ENCODE data around the gene PAPSS1. TPM values are rescaled to one million over a fixed set of nuclear protein-coding genes. Genes with fewer than 3 reads are reported as not detected.
"Not testable (repeated sequence)": the region's sequence is repeated elsewhere in the genome, so short reads cannot be mapped to it uniquely, and the experiment has no call there.

The PAPSS1 gene
- total and polyA plus RNA-seq, 2 donors (not counting 3 experiments of a cell fraction or from before 2014, with no cell fraction given) = 69.6 to 77.2 TPM

DNA sequence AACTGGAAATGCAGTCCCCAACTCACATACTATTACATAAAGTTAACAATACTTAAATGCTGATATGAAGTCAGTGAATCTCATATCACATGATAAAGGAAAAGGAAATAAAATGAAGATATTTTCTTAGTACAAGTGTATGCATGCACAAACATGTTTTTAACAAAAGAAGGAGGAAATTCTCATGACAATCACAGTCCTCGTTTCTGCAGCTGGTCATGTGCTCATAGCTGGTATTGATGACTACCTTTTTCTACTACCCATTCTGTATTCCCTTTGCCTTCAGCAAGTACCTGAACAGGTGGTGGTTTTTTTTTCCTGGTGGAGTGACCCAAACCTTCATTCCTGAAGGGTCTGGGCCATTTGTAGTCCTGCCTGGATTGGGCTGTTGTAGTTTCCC is 3.3 kb upstream of the PAPSS1 start:
- H2AFZ ChIP-seq (ENCODE audit: low read depth, low read length); H3K27me3 ChIP-seq (ENCODE audit: control insufficient read depth in 2 of 2, insufficient read depth in 2 of 2, low read length in 2 of 2); H3K4me2 ChIP-seq (ENCODE audit: insufficient read depth, low read length); H3K9me3 ChIP-seq (replicated peaks; ENCODE audit: control insufficient read depth, insufficient read depth, low read length); DNase-seq (ENCODE audit: low read depth, low spot score); CTCF ChIA-PET; BruUV-seq (replicated peaks); H3K36me3 ChIP-seq (ENCODE audit: control insufficient read depth in 2 of 2, extremely low read depth in 1 of 2, insufficient read depth in 2 of 2, low read length in 2 of 2); H4K20me1 ChIP-seq (replicated peaks; ENCODE audit: control insufficient read depth, extremely low read depth, insufficient read depth, low read length); H3K4me3 ChIP-seq (replicated peaks in 1 of 3; ENCODE audit: insufficient read depth in 1 of 3, low read depth in 1 of 3, low read length in 3 of 3); intact Hi-C loops (cut with micrococcal nuclease); dilution Hi-C loops (cut with MboI; ENCODE audit: extremely low pct_ligation_motif_present, low sequenced_read_pairs); H3K9ac ChIP-seq (replicated peaks; ENCODE audit: extremely low read depth, insufficient read depth, low read length); H3K9me1 ChIP-seq (replicated peaks; ENCODE audit: control insufficient read depth, extremely low read depth, insufficient read depth, low read length); H3K27ac ChIP-seq (ENCODE audit: insufficient read depth, low read depth, low read length); POLR2A ChIA-PET; FAIRE-seq: not testable (repeated sequence)
- peaks cover 12% of the 10 kb centered on the region for H3K79me2 ChIP-seq (ENCODE audit: control insufficient read depth, insufficient read depth, low read length)
- H3K4me1 ChIP-seq (ENCODE audit: control insufficient read depth, extremely low read depth, insufficient read depth, low read length) = peaks cover 10% of the 10 kb centered on the region

DNA sequence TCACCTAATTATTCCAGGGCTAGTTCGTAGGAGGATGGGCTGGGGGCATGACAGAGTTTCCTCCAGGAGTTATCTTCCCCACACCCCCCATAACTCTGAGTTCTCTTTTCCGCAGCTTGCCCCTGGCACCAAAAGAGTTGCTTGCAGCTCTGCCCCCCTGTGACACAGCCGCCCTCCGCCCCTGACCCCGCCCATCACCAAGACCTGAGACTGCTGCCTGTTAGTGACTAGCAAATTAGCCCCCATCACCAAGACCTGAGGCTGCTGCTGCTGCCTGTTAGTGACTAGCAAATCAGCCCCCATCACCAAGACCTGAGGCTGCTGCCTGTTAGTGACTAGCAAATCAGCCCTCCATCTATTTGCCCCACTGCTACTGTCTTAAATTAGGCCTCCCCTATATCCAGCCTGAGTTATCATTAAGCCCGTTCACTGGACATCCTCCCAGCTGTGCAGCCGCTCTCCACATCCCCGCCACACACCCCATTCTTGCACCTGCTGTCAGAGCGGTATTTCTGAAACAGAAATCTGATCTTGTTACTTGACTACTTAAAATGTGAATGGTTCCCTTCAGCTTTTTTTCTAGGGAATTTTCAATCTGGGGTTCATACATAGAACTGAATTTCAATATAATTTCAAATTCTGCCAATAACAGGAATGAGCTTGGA is 1.5 kb upstream of the PAPSS1 start:
- dilution Hi-C loops (cut with MboI; ENCODE audit: extremely low pct_ligation_motif_present, low sequenced_read_pairs) = no loop called here
- Histone ChIP-seq H3K36me3 (ENCODE audit: control insufficient read depth in 2 of 2, extremely low read depth in 1 of 2, insufficient read depth in 2 of 2, low read length in 2 of 2) (no peaks in the 10 kb centered on the region), H3K27ac (ENCODE audit: insufficient read depth, low read depth, low read length) (no peak overlapping the region), H4K20me1 (replicated peaks; ENCODE audit: control insufficient read depth, extremely low read depth, insufficient read depth, low read length) (no peaks in the 10 kb centered on the region), H3K4me1 (ENCODE audit: control insufficient read depth, extremely low read depth, insufficient read depth, low read length) (peaks cover 10% of the 10 kb centered on the region), H3K9me1 (replicated peaks; ENCODE audit: control insufficient read depth, extremely low read depth, insufficient read depth, low read length) (no peaks in the 10 kb centered on the region), H3K27me3 (ENCODE audit: control insufficient read depth in 2 of 2, insufficient read depth in 2 of 2, low read length in 2 of 2) (no peaks in the 10 kb centered on the region), H3K4me2 (ENCODE audit: insufficient read depth, low read length) (peak overlapping the region; percentile 82), H3K4me3 (replicated peaks in 1 of 3; ENCODE audit: insufficient read depth in 1 of 3, low read depth in 1 of 3, low read length in 3 of 3) (no peak overlapping the region), H3K9me3 (replicated peaks; ENCODE audit: control insufficient read depth, insufficient read depth, low read length) (no peaks in the 10 kb centered on the region), H3K79me2 (ENCODE audit: control insufficient read depth, insufficient read depth, low read length) (peaks cover 24% of the 10 kb centered on the region), H2AFZ (ENCODE audit: low read depth, low read length) (peak overlapping the region; percentile 42), H3K9ac (replicated peaks; ENCODE audit: extremely low read depth, insufficient read depth, low read length) (no peak overlapping the region)
- DNase-seq (ENCODE audit: low read depth, low spot score) (no peak), FAIRE-seq (no peak)
- no TSS peak for BruUV-seq (replicated peaks)
- no peak for TF ChIP-seq MAX (IDR thresholded peaks at IDR 0.05; ENCODE audit: insufficient read depth, insufficient read length)
- TF ChIP-seq POLR2AphosphoS5 (IDR thresholded peaks at IDR 0.05; ENCODE audit: insufficient read depth, low read depth, low read length) = no peak
- TF ChIP-seq JUN (IDR thresholded peaks at IDR 0.05; ENCODE audit: borderline replicate concordance, insufficient read depth, insufficient read length, low read depth) = no peak
- no peak for TF ChIP-seq FOS (IDR thresholded peaks at IDR 0.05; ENCODE audit: borderline replicate concordance, insufficient read depth, low read length)
- no peak for TF ChIP-seq GATA2 (IDR thresholded peaks at IDR 0.05; ENCODE audit: insufficient read depth, insufficient read length, low read depth, low read length)
- no peak for TF ChIP-seq MYC (IDR thresholded peaks at IDR 0.05; ENCODE audit: low read depth, low read length)
- TF ChIP-seq, protein P1, sequence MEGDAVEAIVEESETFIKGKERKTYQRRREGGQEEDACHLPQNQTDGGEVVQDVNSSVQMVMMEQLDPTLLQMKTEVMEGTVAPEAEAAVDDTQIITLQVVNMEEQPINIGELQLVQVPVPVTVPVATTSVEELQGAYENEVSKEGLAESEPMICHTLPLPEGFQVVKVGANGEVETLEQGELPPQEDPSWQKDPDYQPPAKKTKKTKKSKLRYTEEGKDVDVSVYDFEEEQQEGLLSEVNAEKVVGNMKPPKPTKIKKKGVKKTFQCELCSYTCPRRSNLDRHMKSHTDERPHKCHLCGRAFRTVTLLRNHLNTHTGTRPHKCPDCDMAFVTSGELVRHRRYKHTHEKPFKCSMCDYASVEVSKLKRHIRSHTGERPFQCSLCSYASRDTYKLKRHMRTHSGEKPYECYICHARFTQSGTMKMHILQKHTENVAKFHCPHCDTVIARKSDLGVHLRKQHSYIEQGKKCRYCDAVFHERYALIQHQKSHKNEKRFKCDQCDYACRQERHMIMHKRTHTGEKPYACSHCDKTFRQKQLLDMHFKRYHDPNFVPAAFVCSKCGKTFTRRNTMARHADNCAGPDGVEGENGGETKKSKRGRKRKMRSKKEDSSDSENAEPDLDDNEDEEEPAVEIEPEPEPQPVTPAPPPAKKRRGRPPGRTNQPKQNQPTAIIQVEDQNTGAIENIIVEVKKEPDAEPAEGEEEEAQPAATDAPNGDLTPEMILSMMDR (IDR thresholded peaks at IDR 0.05; ENCODE audit: extremely low read depth in 1 of 2, insufficient read depth in 1 of 2, low read depth in 1 of 2, low read length in 2 of 2) = no peak
- no peak for TF ChIP-seq POLR2A (IDR thresholded peaks at IDR 0.05; ENCODE audit: low read depth, low read length)
- TF ChIP-seq EZH2 (IDR thresholded peaks at IDR 0.05; ENCODE audit: borderline replicate concordance, low read depth, low read length, severe bottlenecking) = no peak
- POLR2A ChIA-PET = no interaction called here
- CTCF ChIA-PET = interaction anchor here (1.0 to 2.9 kb wide), 4 partner anchors 13 to 18 kb away, joined by 3 to 19 read pairs (median 10); no protein-coding TSS in a partner anchor
- intact Hi-C loops (cut with micrococcal nuclease) = loop anchor here (2.0 kb wide), 1 partner anchor 161 kb away; no protein-coding TSS in a partner anchor
